Occipital lobe (tissue), 2 donors: ENCODE measurements around the gene SMIM12. TPM values are rescaled to one million over a fixed set of nuclear protein-coding genes. Genes with fewer than 3 reads are reported as not detected.

ENCODE experiments used
- DNase-seq: peaks from one replicate; lab custom pipeline; 2025; lab: John Stamatoyannopoulos, UW
- total RNA-seq: library from RNA; depleted of rRNA; stranded (reverse); fragments of >200 nt; gene quantifications from one replicate; pipeline ENCODE4 v1.2.3, GENCODE V29; 2014

SMIM12 gene
- total RNA-seq, 1 donor from 2014 or later = 8.6 TPM

DNA sequence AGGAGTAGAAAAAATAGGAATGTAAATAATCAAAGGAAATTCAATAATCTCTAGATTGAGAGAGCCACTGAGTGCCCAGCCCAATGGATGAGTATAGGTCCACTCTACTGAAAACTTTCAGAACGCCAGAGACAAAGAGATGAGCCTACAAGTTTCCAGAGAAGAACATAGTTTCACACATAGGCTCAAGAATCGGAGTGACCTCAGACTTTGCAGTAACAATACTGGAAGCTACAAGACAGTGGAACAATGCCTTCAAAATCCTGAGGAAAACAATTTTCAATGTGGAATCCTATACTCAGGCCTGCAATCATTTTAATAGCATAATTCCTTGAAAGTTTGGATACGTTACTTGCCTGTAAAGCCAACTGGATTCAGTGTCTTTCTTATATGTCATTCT lies 55.8 kb downstream of the SMIM12 start:
- DNase-seq = no peak

Other genes starting within 250 kb of the SMIM12 start
- not detected for gene GJB5, start 104.7 kb downstream of the SMIM12 start, total RNA-seq
- not detected for gene GJB4, start 100.0 kb downstream of the SMIM12 start, total RNA-seq
- not detected for gene GJB3, start 78.5 kb downstream of the SMIM12 start, total RNA-seq
- gene GJA4, start 66.8 kb downstream of the SMIM12 start, total RNA-seq = 3.4 TPM
- gene DLGAP3, start 69.9 kb upstream of the SMIM12 start, total RNA-seq = 3.1 TPM
- 4.7 TPM for gene TMEM35B, start 125.6 kb upstream of the SMIM12 start, total RNA-seq
- 38.1 TPM for gene ZMYM6, start 172.2 kb upstream of the SMIM12 start, total RNA-seq
- gene ZMYM1, start 219.6 kb upstream of the SMIM12 start, total RNA-seq = 41.0 TPM